Activated naive CD8-positive, alpha-beta T cell (primary cell): Measurements from ENCODE around the gene KRTAP1-5.
"Not testable (repeated sequence)": the region's sequence is repeated elsewhere in the genome, so short reads cannot be mapped to it uniquely, and the experiment has no call there.

Source experiments
- H3K27ac Mint-ChIP-seq: one replicate; pipeline ENCODE4 v1.8.0; 2021; ENCODE audit warnings: mixed read lengths
- H3K27me3 Mint-ChIP-seq: one replicate; pipeline ENCODE4 v1.8.0; 2021; ENCODE audit warnings: mixed read lengths
- H3K36me3 Mint-ChIP-seq: one replicate; pipeline ENCODE4 v1.8.0; 2021; ENCODE audit warnings: mixed read lengths
- H3K4me1 Mint-ChIP-seq: one replicate; pipeline ENCODE4 v1.8.0; 2021; ENCODE audit warnings: low read depth, mixed read lengths
- H3K4me3 Mint-ChIP-seq: one replicate; pipeline ENCODE4 v1.8.0; 2021; ENCODE audit warnings: mild to moderate bottlenecking, mixed read lengths
- H3K9me3 Mint-ChIP-seq: one replicate; pipeline ENCODE4 v1.8.0; 2021; ENCODE audit warnings: low read depth, mixed read lengths

Gene KRTAP1-5

DNA sequence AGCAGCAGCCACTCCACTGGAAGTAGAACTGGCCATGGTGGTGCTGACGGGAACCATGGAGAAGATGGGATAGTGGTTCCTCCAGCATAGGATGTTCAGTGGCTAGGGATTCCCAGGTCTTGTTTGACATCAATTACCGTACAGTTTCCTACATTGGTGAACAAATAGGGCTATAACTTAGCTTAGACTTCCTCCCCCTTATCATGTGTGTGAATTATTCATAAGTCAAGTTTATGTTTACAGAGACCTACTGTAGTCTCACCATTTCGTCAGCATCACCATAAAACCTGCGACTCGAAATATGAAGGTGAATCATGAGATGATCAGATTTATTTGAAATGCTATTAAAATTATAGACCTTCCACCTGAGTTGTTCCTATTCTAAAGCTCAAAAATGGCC, 31.7 kb upstream of the KRTAP1-5 start:
- Mint-ChIP-seq H3K9me3 (no peaks in the 10 kb centered on the region), H3K27ac (no peak overlapping the region), H3K27me3 (peaks cover 30% of the 10 kb centered on the region)

DNA sequence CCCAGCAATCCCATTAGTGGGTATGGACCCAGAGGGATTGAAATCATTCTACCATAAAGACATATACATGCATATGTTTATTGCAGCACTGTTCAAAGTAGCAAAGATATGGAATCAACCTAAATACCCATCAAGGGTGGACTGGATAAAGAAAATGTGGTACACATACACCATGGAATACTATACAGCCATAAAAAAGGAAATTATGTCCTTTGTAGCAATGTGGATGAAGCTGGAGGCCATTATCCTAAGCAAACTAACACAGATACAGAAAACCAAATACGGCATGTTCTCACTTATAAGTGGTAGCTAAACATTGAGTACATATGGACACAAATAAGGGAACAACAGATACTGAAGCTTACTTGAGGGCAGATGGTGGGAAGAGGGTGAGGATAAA, 30.5 kb upstream of the KRTAP1-5 start:
- H3K9me3 Mint-ChIP-seq: no peaks in the 10 kb centered on the region
- no peak overlapping the region for H3K4me3 Mint-ChIP-seq
- H3K27me3 Mint-ChIP-seq: peaks cover 30% of the 10 kb centered on the region
- no peaks in the 10 kb centered on the region for H3K36me3 Mint-ChIP-seq
- no peak overlapping the region for H3K27ac Mint-ChIP-seq
- peaks cover 3% of the 10 kb centered on the region for H3K4me1 Mint-ChIP-seq

More for the DNA sequence above, 31.7 kb upstream of the KRTAP1-5 start:
- H3K36me3 Mint-ChIP-seq: no peaks in the 10 kb centered on the region
- no peak overlapping the region for H3K4me3 Mint-ChIP-seq
- H3K4me1 Mint-ChIP-seq: peaks cover 3% of the 10 kb centered on the region

DNA sequence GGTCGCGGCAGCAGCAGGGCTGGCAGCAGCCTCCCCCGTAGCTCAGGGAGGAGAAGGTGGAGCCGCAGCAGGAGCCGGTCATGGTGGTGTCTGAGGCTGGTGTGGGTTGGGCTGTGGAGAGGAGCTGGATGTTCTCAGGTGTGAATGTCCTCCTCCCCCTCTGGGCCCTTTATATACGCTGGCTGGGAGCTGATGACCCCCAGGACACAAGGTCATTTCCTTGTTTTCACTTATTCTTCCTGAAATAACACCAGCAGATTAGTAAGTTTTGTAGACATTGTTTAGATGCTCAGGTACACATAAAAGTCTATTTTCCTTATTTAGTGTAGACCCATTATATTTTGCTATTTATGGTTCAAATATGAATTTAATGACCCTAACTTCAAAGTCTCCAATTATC, 28.1 kb upstream of the KRTAP1-5 start, which contains the start of gene KRTAP2-2:
Gene KRTAP2-2, minus strand, starts transcription at position 101 of the 400 bp plus-strand sequence. Its CDS starts 19 bp downstream, at position 82.
- not testable (repeated sequence) for H3K4me3 Mint-ChIP-seq, H3K27ac Mint-ChIP-seq, H3K4me1 Mint-ChIP-seq, H3K36me3 Mint-ChIP-seq, H3K9me3 Mint-ChIP-seq
- peaks cover 16% of the 10 kb centered on the region for H3K27me3 Mint-ChIP-seq

DNA sequence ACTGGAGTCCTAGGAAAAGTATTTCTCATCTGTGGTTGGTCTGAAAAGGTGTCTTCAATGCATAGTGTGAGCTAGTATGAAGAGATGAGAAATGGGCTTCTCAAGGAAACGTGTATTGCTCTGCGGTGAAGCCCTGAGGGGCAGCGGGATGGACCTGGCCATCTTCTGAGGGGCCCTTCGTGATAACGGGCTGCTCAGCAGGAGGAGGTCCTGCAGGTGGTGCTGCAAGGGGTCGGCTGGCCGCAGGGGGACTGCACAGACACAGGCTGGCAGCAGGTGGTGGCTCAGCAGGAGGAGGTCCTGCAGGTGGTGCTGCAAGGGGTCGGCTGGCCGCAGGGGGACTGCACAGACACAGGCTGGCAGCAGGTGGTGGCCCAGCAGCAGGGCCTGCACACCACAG, 27.5 kb upstream of the KRTAP1-5 start:
- H3K9me3 Mint-ChIP-seq, H3K36me3 Mint-ChIP-seq, H3K4me1 Mint-ChIP-seq, H3K27ac Mint-ChIP-seq, H3K4me3 Mint-ChIP-seq: not testable (repeated sequence)
- peaks cover 14% of the 10 kb centered on the region for H3K27me3 Mint-ChIP-seq

DNA sequence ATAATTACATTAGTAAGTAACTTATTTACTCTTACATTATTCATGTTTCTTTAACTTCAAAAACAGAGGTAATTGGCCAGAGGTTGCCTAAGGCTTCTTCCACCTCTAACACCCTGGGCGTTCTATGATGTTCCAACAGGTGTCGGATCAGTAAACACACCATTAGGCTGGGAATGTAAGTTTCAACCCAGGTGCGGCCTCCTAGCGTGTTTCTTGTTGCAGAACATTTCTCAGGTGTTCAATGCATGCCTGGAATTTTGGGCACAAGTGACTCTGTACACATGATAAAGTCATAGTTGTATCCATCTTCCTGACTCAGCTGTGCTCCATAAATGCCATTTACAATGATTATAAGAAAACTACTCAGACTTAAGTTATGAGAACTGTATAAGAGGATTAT, 27.0 kb upstream of the KRTAP1-5 start:
- Mint-ChIP-seq H3K27ac (no peak overlapping the region), H3K4me3 (no peak overlapping the region), H3K27me3 (peaks cover 11% of the 10 kb centered on the region), H3K9me3 (no peaks in the 10 kb centered on the region), H3K4me1 (no peaks in the 10 kb centered on the region), H3K36me3 (no peaks in the 10 kb centered on the region)

DNA sequence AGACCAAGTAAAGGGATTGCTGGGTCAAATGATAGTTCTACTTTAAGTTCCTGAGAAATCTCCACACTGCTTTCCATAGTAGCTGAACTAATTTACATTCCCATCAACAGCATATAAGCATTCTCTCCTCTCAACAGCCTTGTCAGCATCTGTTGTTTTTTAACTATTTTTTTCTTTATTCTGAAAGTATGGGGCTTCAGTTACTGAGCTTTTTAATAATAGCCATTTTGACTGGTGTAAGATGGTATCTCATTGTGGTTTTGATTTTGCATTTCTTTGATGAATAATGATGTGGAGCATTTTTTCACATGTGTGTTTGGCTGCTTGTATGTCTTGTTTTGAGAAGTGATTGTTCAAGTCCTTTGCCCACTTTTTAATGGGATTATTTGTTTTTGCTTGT, 25.6 kb upstream of the KRTAP1-5 start:
- Mint-ChIP-seq H3K4me3 (no peak overlapping the region), H3K9me3 (no peaks in the 10 kb centered on the region), H3K4me1 (no peaks in the 10 kb centered on the region), H3K27ac (no peak overlapping the region), H3K36me3 (no peaks in the 10 kb centered on the region), H3K27me3 (peaks cover 10% of the 10 kb centered on the region)

DNA sequence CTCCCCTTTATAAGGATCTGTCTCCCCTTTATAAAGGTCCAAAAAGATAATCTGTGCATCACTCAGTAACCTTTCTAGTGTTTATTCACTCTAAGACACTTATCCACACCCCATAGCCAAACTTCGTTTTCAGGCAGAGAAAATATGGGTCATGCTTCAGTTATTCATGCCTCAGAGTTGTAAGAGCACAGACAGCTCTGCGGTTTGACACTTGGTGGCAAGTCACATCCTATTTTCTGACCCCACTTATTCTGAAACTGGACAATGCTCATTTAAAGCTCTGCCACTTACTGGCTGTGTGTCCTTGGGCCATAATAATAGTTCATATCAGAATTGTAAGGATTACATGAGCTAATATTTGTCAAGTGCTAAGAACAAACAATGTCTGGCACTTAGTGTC, 22.1 kb upstream of the KRTAP1-5 start:
- Mint-ChIP-seq H3K27me3 (peaks cover 13% of the 10 kb centered on the region), H3K4me3 (no peak overlapping the region), H3K9me3 (no peaks in the 10 kb centered on the region), H3K4me1 (peaks cover 2% of the 10 kb centered on the region), H3K36me3 (no peaks in the 10 kb centered on the region), H3K27ac (no peak overlapping the region)

DNA sequence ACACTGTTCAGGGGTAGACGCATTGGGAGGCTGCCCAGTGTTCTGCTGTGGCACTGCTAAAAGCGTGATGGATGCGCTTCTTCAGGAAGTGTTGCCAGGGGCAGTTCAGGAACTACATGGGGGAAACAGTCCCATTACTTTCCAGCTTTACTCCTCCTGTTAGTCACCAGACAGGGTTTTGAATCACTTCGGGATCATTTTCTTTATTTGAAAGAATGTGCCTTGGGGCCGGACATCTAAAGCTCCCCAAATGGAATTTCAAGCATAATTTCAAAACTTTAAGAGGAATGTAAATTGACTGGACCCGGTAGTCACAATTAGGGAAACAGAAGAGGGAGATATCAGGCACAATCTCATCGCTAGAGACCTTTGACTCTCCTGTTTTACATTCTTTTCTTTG, 21.4 kb upstream of the KRTAP1-5 start:
- H3K27me3 Mint-ChIP-seq: peaks cover 13% of the 10 kb centered on the region
- peaks cover 2% of the 10 kb centered on the region for H3K4me1 Mint-ChIP-seq
- H3K36me3 Mint-ChIP-seq: no peaks in the 10 kb centered on the region

DNA sequence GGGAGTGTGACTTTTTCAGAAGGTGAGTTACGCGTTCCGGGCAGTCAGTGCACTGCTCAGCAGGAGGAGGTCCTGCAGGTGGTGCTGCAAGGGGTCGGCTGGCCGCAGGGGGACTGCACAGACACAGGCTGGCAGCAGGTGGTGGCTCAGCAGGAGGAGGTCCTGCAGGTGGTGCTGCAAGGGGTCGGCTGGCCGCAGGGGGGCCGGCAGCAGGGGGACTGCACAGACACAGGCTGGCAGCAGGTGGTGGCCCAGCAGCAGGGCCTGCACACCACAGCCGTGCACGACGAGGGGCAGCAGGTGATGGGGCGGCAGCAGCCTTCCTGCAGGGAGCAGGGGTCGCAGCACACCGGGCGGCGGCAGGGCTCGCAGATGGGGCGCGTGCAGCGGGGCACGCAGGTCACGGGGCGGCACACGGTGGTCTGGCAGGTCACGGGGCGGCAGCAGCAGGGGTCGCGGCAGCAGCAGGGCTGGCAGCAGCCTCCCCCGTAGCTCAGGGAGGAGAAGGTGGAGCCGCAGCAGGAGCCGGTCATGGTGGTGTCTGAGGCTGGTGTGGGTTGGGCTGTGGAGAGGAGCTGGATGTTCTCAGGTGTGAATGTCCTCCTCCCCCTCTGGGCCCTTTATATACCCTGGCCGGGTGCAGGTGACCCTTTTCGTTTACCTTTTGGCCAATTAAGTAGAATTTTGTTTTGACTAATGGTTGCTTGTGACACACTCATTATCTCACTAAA, 19.9 kb upstream of the KRTAP1-5 start, which contains the start of gene KRTAP2-1:
Gene KRTAP2-1, minus strand, starts transcription at position 582 of the 731 bp plus-strand sequence. Its CDS starts 49 bp downstream, at position 533.
- H3K27me3 Mint-ChIP-seq: peaks cover 13% of the 10 kb centered on the region
- not testable (repeated sequence) for H3K36me3 Mint-ChIP-seq, H3K4me1 Mint-ChIP-seq, H3K27ac Mint-ChIP-seq, H3K4me3 Mint-ChIP-seq, H3K9me3 Mint-ChIP-seq

More for the DNA sequence above, 21.4 kb upstream of the KRTAP1-5 start:
- Mint-ChIP-seq H3K4me3 (no peak overlapping the region), H3K27ac (no peak overlapping the region), H3K9me3 (peaks cover 4% of the 10 kb centered on the region)

DNA sequence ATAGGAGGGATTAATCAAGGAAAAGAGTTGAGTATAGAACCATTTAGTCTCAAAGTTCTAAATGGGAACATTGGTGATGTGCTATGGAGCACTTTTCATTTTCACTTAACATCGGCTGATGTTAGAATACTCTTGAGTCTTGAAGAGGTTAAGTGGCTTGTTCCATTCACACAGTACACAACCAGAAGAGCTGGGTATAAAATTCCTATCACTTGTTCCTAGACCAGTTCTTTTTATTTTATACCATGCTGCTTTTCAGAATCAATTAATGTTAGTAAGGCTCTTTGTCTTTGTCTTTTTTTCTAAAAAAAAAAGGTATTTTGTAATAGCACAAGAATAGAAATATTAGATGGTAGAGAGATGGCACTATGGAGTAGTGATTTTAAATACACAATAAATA, 15.9 kb upstream of the KRTAP1-5 start:
- H3K27ac Mint-ChIP-seq: no peak overlapping the region
- H3K27me3 Mint-ChIP-seq: peaks cover 12% of the 10 kb centered on the region
- no peaks in the 10 kb centered on the region for H3K36me3 Mint-ChIP-seq
- H3K9me3 Mint-ChIP-seq: peaks cover 6% of the 10 kb centered on the region
- H3K4me1 Mint-ChIP-seq: peaks cover 2% of the 10 kb centered on the region
- H3K4me3 Mint-ChIP-seq: no peak overlapping the region

DNA sequence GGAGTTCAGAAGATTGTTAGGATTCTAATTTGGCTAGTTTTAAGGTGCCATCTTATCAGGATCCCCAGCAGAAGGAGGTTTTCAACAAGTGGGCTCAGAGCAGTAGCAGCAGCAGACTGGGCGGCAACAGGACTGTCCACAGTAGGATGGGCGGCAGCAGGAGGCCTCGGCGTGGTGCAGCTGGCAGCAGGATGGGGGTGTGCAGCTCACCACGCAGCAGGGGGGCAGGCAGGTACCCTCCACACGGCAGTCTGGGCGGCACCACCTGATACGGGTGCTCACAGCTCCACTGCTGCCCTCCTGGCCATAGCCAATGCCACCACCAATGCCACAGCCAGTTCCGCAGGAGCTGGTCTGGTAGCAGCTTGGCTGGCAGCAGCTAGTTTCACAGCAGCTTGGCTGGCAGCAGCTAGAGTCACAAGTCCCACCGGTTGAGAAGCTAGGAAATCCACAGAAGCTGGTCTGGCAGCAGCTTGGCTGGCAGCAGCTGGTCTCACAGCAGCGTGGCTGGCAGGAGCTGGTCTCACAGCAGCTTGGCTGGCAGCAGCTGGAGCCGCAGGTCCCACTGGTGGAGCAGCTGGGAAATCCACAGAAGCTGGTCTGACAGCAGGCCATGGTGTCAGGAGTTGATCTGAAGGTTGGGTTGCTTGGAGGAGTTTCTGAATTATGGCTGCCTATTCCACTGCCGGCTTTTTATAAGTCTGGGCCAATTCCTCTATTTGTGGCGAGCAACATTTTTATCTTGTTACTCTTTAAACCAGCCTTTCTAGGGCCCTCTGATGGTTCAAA, 14.0 kb upstream of the KRTAP1-5 start, which contains the start of gene KRTAP1-1:
Gene KRTAP1-1, minus strand, starts transcription at position 668 of the 789 bp plus-strand sequence. Its CDS starts 53 bp downstream, at position 615.
- H3K4me3 Mint-ChIP-seq, H3K36me3 Mint-ChIP-seq, H3K27ac Mint-ChIP-seq, H3K4me1 Mint-ChIP-seq, H3K9me3 Mint-ChIP-seq: not testable (repeated sequence)
- H3K27me3 Mint-ChIP-seq: peaks cover 11% of the 10 kb centered on the region

DNA sequence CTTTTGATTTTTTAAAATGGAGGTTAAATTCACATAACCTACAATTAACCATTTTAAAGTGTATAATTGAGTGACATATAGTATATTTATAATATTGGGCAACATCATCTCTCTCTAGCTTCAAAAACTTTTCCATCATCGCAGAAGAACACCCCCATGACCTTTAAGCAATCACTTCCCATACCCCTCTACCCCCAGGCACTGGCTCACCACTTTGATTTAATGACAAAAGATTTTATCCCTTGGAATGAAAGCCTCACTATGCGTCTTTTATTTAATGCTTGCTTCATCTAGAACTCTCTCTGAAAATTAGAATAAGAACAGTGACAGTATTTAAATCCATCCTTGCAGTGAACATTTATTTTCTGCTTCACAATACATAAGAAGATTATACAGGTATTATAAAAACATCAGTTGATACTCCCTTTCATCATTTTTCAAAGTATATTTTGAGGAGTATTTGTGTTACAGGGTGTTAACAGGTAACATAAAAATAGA, 10.9 kb upstream of the KRTAP1-5 start:
- Mint-ChIP-seq H3K9me3 (no peaks in the 10 kb centered on the region), H3K27ac (no peak overlapping the region), H3K4me3 (no peak overlapping the region), H3K36me3 (no peaks in the 10 kb centered on the region), H3K27me3 (peaks cover 5% of the 10 kb centered on the region), H3K4me1 (no peaks in the 10 kb centered on the region)

DNA sequence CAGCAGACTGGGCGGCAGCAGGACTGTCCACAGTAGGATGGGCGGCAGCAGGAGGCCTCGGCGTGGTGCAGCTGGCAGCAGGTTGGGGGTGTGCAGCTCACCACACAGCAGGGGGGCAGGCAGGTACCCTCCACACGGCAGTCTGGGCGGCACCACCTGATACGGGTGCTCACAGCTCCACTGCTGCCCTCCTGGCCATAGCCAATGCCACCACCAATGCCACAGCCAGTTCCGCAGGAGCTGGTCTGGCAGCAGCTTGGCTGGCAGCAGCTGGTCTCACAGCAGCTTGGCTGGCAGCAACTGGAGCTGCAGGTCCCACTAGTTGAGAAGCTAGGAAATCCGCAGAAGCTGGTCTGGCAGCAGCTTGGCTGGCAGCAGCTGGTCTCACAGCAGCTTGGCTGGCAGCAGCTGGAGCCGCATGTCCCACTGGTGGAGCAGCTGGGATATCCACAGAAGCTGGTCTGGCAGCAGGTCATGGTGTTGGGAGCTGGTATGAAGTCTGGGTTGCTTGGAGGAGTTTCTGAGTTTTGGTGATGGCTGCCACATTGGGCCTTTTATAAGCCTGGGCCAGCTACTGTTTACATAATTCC, 7.4 kb upstream of the KRTAP1-5 start, which contains the start of gene KRTAP1-3:
Gene KRTAP1-3, minus strand, starts transcription at position 529 of the 590 bp plus-strand sequence. Its CDS starts 53 bp downstream, at position 476.
- H3K27ac Mint-ChIP-seq, H3K27me3 Mint-ChIP-seq, H3K4me3 Mint-ChIP-seq, H3K9me3 Mint-ChIP-seq, H3K4me1 Mint-ChIP-seq, H3K36me3 Mint-ChIP-seq: not testable (repeated sequence)

DNA sequence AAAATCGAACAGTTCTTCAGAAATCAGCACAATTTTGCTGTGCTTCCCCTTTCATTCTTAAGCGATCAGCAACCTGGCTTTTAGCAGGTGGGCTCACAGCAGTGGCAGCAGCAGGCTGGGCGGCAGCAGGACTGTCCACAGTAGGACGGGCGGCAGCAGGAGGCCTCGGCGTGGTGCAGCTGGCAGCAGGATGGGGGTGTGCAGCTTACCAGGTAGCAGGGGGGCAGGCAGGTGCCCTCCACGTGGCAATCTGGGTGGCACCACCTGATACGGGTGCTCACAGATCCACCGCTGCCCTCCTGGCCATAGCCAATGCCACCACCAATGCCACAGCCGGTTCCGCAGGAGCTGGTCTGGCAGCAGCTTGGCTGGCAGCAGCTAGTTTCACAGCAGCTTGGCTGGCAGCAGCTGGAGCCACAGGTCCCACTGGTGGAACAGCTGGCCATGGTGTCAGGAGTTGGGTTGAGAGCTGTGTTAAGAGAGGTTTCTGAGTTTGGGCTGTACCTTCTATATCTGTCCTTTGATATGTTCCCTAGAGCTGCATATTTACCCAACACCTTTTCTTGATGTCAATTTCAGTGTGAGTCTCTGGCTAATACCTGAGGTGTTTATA, 2.7 kb upstream of the KRTAP1-5 start, which contains the start of gene KRTAP1-4:
Gene KRTAP1-4, minus strand, starts transcription at position 563 of the 613 bp plus-strand sequence. Its CDS starts 117 bp downstream, at position 446.
- H3K4me1 Mint-ChIP-seq: peaks cover 6% of the 10 kb centered on the region
- H3K4me3 Mint-ChIP-seq: no peak within 1 kb of the TSS
- peaks cover 7% of the 10 kb centered on the region for H3K27me3 Mint-ChIP-seq
- no peaks in the 10 kb centered on the region for H3K36me3 Mint-ChIP-seq
- no peak within 1 kb of the TSS for H3K27ac Mint-ChIP-seq
- H3K9me3 Mint-ChIP-seq: no peaks in the 10 kb centered on the region
